Glutamatergic neuron (in vitro differentiated cells): Measurements from ENCODE around the gene PCYT2. TPM values are rescaled to one million over a fixed set of nuclear protein-coding genes. Genes with fewer than 3 reads are reported as not detected.
A peak's percentile ranks its signal among the peaks of the same experiment; 100 is the strongest.

ENCODE experiments used
- DNase-seq: peaks from one replicate; pipeline ENCODE4 v3.0.0; 2022
- H3K27ac Mint-ChIP-seq: one replicate; pipeline ENCODE4 v1.8.0; 2020; ENCODE audit warnings: mild to moderate bottlenecking, mixed read lengths, inconsistent platforms; ENCODE audit not compliant: unreplicated experiment
- H3K27me3 Mint-ChIP-seq: one replicate; pipeline ENCODE4 v1.8.0; 2020; ENCODE audit warnings: mild to moderate bottlenecking, moderate library complexity, mixed read lengths, inconsistent platforms; ENCODE audit not compliant: unreplicated experiment
- H3K36me3 Mint-ChIP-seq: one replicate; pipeline ENCODE4 v1.8.0; 2020; ENCODE audit warnings: mild to moderate bottlenecking, mixed read lengths, inconsistent platforms; ENCODE audit not compliant: unreplicated experiment
- H3K4me1 Mint-ChIP-seq: one replicate; pipeline ENCODE4 v1.8.0; 2020; ENCODE audit warnings: mild to moderate bottlenecking, low read depth, mixed read lengths, inconsistent platforms; ENCODE audit not compliant: unreplicated experiment
- H3K4me3 Mint-ChIP-seq: one replicate; pipeline ENCODE4 v1.8.0; 2020; ENCODE audit warnings: mild to moderate bottlenecking, mixed read lengths, inconsistent platforms; ENCODE audit not compliant: unreplicated experiment
- H3K9me3 Mint-ChIP-seq: one replicate; pipeline ENCODE4 v1.8.0; 2020; ENCODE audit warnings: mild to moderate bottlenecking, moderate library complexity, mixed read lengths, inconsistent platforms; ENCODE audit not compliant: unreplicated experiment
- CTCF ChIP-seq: fragments of 200-600 bp; sonication (generic); IDR thresholded peaks from one replicate; pipeline ENCODE4 v1.5.0; 2021; ENCODE audit not compliant: partially characterized antibody, unreplicated experiment
- total RNA-seq: library from RNA; stranded (reverse); fragmentation: NEBNext Ultra II Directional; extraction: Animal tissue kit (Norgen Biotek cat#: 25700); gene quantifications from one replicate; pipeline ENCODE4 v1.2.1, GENCODE V29; 2021; ENCODE audit not compliant: unreplicated experiment

Gene PCYT2
- total RNA-seq, 1 donor from 2014 or later, result 63.0 TPM

- H3K36me3 Mint-ChIP-seq, result no peaks in the 10 kb centered on the region
- DNase-seq, result no peak
- H3K4me3 Mint-ChIP-seq, result no peak overlapping the region
- H3K9me3 Mint-ChIP-seq, result peaks cover 2% of the 10 kb centered on the region
- no peak for TF ChIP-seq CTCF
- no peaks in the 10 kb centered on the region for H3K4me1 Mint-ChIP-seq
- peaks cover 7% of the 10 kb centered on the region for H3K27me3 Mint-ChIP-seq
- no peak overlapping the region for H3K27ac Mint-ChIP-seq
These were observed 22.1 kb downstream of the PCYT2 start for GRCh38 chr17:81888988-81889595.

- Mint-ChIP-seq H3K27me3 (peaks cover 7% of the 10 kb centered on the region), H3K9me3 (peaks cover 2% of the 10 kb centered on the region), H3K4me3 (peak overlapping the region; percentile 15), H3K4me1 (no peaks in the 10 kb centered on the region), H3K36me3 (no peaks in the 10 kb centered on the region), H3K27ac (no peak overlapping the region)
- no peak for DNase-seq
- no peak for TF ChIP-seq CTCF
These were observed 22.9 kb downstream of the PCYT2 start for GRCh38 chr17:81888105-81888987.

GRCh38 chr17:81885869-81886548, 25.2 kb downstream of the PCYT2 start:
- no peak for DNase-seq
- Mint-ChIP-seq H3K4me3 (no peak overlapping the region), H3K4me1 (no peaks in the 10 kb centered on the region), H3K36me3 (no peaks in the 10 kb centered on the region), H3K27ac (peak overlapping the region; percentile 8), H3K9me3 (peaks cover 2% of the 10 kb centered on the region), H3K27me3 (peaks cover 7% of the 10 kb centered on the region)
- TF ChIP-seq CTCF, result no peak

GRCh38 chr17:81885454-81885853, 25.7 kb downstream of the PCYT2 start:
- Mint-ChIP-seq H3K27me3 (peaks cover 7% of the 10 kb centered on the region), H3K4me1 (no peaks in the 10 kb centered on the region), H3K36me3 (no peaks in the 10 kb centered on the region), H3K27ac (peak overlapping the region; percentile 8), H3K4me3 (no peak overlapping the region), H3K9me3 (peaks cover 2% of the 10 kb centered on the region)
- no peak for DNase-seq
- TF ChIP-seq CTCF, result no peak

GRCh38 chr17:81884968-81885367, 26.2 kb downstream of the PCYT2 start:
- Mint-ChIP-seq H3K4me1 (no peaks in the 10 kb centered on the region), H3K9me3 (peaks cover 2% of the 10 kb centered on the region), H3K27me3 (peaks cover 5% of the 10 kb centered on the region), H3K27ac (no peak overlapping the region), H3K36me3 (no peaks in the 10 kb centered on the region), H3K4me3 (no peak overlapping the region)
- no peak for DNase-seq
- TF ChIP-seq CTCF, result no peak
